CD4-positive, alpha-beta T cell treated with Interleukin-10 for 1 hour (primary cell): ENCODE measurements around the gene SPRN.
"Not testable (repeated sequence)": the region's sequence is repeated elsewhere in the genome, so short reads cannot be mapped to it uniquely, and the experiment has no call there.

Experiments
- DNase-seq: peaks from one replicate; pipeline ENCODE4 v3.0.0-alpha.2; 2020

The SPRN gene

GRCh38 chr10:133439517-133440461 lies 15.4 kb upstream of the SPRN start:
- DNase-seq = no peak

- DNase-seq = peak; percentile 56
These were observed 14.4 kb upstream of the SPRN start for GRCh38 chr10:133438711-133439273.

DNA sequence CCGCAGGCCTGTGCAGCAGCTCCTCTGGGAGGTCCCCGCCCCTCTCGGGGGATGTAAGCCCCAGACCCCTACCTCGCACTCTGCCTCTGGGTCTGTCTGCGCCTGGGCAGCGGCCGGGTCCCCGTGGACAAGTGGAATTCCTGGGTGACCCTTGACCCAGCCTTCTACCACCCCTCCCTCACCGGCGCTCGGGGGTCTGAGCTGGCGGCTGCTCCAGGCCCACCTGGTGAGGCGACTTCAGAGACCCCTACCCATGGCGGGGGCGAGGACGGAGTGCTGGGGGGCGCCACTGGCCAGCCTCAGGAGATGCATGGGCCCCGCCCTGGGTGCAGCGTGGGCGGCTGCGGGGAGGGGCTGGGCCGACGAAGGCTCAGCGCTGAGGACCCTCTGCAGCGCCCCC lies 8.4 kb upstream of the SPRN start:
- DNase-seq = not testable (repeated sequence)

- DNase-seq = not testable (repeated sequence)
These were observed 7.6 kb upstream of the SPRN start for GRCh38 chr10:133431888-133432613.

GRCh38 chr10:133429571-133429970 lies 5.1 kb upstream of the SPRN start:
- DNase-seq = not testable (repeated sequence)

GRCh38 chr10:133424102-133424501 lies 323 bp downstream of the SPRN start:
- DNase-seq = not testable (repeated sequence)

DNA sequence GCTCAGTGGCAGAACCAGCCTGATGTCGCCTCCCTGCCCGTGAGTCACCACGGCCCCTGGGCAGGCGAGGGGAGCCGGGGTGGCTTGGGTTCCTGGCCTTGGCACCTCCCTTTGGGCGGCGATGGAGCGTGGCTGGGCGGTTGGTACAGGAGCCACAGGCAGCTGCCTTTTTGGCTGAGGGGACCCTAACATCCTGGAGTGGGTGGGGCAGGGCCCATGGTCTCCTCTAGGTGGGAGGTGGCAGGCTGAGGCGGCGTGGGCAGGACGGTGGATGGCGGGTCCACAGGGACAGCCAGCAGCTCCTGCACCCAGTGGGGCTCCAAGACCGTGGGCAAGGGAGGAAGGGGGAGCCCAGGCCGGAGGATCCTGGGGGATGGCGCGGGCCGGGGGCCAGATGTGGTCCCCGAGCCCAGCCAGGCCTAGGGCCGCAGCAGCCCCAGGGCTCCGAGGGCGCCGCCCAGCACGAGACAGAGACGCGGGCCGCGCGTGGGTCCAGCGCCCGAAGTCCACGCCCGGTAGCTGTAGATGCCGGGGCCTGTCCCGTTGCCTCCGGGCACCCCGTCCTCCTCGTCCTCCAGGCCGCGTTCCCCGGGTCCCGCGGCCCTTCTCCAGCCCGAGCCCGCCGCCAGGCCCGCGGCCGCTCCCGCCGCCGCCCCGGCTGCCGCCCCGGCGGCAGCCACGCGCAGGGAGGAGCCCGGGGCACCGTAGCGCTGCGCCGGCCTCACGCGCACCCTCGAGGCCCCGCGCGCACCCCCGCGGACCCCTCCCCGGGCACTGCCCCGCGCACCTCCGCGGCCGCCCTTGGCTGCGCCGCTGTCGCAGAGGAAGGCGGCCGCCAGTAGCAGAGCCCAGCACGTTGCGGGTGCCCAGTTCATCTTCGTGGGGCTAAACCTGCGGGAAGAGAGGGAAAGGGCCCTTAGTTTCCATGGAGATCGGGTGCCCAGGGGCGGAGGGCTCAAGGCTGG lies 1.3 kb downstream of the SPRN start:
- DNase-seq = no peak

DNA sequence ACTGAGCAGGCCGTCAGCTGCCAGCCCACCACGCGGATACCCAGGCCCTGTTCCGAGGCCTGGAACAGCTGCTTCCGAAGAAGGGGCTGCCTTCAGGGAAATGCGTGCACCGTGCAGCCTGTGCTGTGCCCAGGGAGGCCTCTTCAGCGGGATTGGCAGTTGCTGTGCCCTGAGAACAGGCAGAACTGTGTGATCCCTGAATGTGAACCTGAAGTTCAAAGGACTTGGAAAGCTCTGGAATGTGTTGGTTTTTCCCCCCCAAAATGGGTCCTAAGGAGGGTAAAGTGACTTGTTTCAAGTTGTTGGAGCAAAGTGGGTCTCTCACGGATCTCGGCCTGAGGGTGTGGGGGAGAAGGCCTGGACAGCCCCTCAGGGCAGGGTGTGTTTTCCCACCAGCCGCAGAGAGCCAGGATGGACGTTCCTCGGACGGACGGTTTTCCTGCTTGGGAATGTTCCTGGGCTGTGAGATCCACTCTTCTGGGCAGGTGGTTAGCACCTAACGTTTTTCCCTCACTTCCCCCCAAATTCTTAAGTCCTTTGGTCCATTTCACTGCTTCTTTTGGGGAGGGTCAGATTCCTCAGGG lies 2.1 kb downstream of the SPRN start:
- no peak for DNase-seq

- DNase-seq = no peak
These were observed 2.8 kb downstream of the SPRN start for GRCh38 chr10:133421336-133422222.

- DNase-seq = no peak
These were observed 3.8 kb downstream of the SPRN start for GRCh38 chr10:133420579-133420978.

GRCh38 chr10:133420028-133420427 lies 4.4 kb downstream of the SPRN start:
- DNase-seq = no peak

GRCh38 chr10:133419211-133419950 lies 5.0 kb downstream of the SPRN start:
- no peak for DNase-seq

DNA sequence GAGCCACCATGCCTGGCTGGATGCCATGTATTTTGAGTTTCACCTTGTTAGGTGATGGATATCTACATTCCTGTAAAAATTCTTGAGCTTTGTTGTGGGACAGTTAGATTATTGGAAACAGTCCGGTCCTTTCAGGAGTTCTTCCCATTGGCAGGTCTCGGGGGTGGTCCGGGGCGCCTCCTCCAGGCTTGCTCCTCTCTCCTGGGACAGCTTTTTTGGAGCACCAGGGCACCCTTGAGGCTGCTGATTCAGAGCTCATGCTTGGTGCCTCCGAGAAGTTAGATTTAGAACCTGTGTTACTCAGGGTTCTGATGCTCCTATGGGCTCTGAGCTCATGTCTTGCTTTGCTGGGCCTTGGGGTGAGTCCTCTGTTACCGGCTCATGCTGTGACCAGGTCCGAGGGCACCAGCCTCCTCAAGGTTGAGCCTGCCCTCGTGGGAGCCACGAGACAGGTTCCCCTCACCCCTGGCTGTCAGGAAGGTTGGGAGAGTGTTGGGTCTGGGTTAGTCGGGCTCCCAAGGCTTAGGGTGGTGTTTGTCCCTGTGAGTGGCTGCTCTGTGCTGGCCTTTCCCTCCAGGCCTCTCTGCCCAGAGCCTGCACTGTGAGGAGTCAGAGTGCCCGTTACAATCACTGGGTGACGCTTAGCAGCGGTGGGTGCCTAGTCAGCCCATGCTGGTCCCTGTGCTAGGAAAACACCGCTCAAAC lies 6.0 kb downstream of the SPRN start:
- DNase-seq = no peak

- no peak for DNase-seq
These were observed 8.7 kb downstream of the SPRN start for GRCh38 chr10:133415752-133416151.

DNA sequence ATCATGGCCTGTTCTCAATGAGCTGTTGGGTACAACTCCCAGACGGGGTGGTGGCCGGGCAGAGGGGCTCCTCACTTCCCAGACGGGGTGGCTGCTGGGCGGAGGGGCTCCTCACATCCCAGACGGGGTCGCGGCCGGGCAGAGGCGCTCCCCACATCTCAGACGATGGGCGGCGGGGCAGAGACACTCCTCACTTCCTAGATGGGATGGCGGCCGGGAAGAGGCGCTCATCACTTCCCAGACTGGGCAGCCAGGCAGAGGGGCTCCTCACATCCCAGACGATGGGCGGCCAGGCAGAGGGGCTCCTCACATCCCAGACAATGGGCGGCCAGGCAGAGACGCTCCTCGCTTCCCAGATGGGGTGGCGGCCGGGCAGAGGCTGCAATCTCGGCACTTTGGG lies 10.0 kb downstream of the SPRN start:
- DNase-seq = not testable (repeated sequence)

DNA sequence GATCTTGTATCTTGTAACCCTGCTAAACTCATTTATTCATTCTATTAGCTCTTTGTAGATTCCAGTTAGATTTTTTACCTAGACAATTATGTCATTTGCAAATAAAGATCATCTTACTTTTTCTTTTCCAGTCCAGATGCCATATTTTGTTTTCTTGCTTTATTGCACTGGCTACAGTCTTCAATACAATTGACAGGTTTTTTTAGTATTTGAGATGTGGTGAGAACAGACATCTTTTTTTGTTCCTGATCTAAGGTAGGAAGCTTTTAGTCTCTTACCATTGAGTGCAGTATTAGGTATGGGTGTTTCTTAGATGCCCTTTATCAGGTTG lies 12.1 kb downstream of the SPRN start:
- DNase-seq = no peak

DNA sequence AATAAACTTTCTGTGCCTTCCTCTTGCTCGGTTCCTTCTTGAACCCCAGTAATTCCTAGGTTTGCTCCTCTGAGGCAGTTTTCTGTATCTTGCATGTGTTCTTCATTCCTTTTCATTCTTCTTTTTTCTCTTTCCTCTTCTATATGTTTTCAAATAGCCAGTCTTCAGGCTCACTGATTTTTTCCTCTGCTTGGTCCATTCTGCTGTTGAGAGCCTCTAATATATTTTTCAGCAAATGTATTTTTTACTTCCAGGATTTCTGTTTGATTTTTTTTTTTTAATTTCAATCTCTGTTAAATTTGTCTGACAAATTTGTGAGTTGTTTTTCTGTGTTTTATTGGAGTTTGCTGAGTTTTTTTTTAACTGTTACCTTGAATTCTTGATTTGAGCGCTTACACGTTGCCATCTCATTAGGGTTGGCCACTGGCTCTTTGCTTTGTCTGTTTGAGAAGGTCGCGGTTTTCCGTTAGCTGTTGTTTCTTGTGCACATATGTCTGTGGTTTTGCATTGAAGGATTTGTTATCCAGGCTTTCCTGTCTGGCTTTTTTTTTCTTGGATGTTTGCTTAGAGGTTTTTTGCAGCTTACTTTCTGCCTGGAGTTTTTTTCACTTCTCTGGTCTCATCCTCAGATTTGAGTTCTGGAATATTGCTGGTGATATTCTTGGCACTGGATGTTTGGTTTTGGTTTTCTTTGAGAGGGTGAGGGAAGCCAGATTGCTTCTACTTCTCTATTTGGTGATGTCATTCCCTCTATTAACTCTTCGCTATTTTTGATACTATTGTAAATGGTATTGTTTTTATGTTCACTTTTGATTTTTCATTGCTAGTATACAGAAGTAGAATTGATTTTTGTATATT lies 12.7 kb downstream of the SPRN start:
- no peak for DNase-seq

GRCh38 chr10:133405844-133406527 lies 18.4 kb downstream of the SPRN start:
- no peak for DNase-seq
